H1 (cell line): Measurements from ENCODE around the gene CGNL1. TPM values are rescaled to one million over a fixed set of nuclear protein-coding genes. Genes with fewer than 3 reads are reported as not detected.

Experiments
- CTCF ChIA-PET: fragments of 300-600 bp; sonication (Branson Sonifier 250); formaldehyde crosslinking; loops from one replicate; lab custom pipeline; 2021; ENCODE audit not compliant: partially characterized antibody; lab: Charles Lee
- POLR2A ChIA-PET: fragments of 300-600 bp; sonication (Branson Sonifier 250); formaldehyde crosslinking; loops from one replicate; lab custom pipeline; 2021; ENCODE audit warnings: inconsistent platforms; ENCODE audit not compliant: partially characterized antibody; lab: Charles Lee
- DNase-seq, 2 experiments: peaks; one replicate each; pipeline versions ENCODE4 v3.0.0 to v3.0.0-alpha.2; 2010 to 2022; ENCODE audit warnings: low spot score in 2 of 2, low read depth in 1 of 2, mixed read lengths in 1 of 2
- FAIRE-seq: peaks from 2 replicates; lab custom pipeline; 2011; peaks lifted over from hg19 to GRCh38; lab: Jason Lieb, UNC
- H2AFZ ChIP-seq: 2 replicates; pipeline ENCODE4 v1.8.1; 2012; ENCODE audit warnings: low read length, inconsistent platforms
- H2AK5ac ChIP-seq: 2 replicates; pipeline ENCODE4 v1.6.1; 2013; ENCODE audit warnings: low read depth, low read length
- H2BK120ac ChIP-seq: replicated peaks from 2 replicates; pipeline ENCODE3; 2013; ENCODE audit warnings: low read depth, low read length, inconsistent platforms
- H2BK12ac ChIP-seq: 2 replicates; pipeline ENCODE4 v1.6.1; 2013; ENCODE audit warnings: low read depth, low read length
- H2BK15ac ChIP-seq: 2 replicates; pipeline ENCODE4 v1.6.1; 2013; ENCODE audit warnings: low read length
- H2BK20ac ChIP-seq: 2 replicates; pipeline ENCODE4 v1.6.1; 2013; ENCODE audit warnings: low read length
- H2BK5ac ChIP-seq: 2 replicates; pipeline ENCODE4 v1.6.1; 2013; ENCODE audit warnings: low read depth, low read length
- H3K14ac ChIP-seq: 2 replicates; pipeline ENCODE4 v1.6.1; 2013; ENCODE audit warnings: inconsistent platforms; ENCODE audit not compliant: insufficient read length
- H3K18ac ChIP-seq: 2 replicates; pipeline ENCODE4 v1.6.1; 2013; ENCODE audit warnings: low read length; ENCODE audit errors: extremely low read depth
- H3K23ac ChIP-seq: 2 replicates; pipeline ENCODE4 v1.6.1; 2013; ENCODE audit warnings: inconsistent platforms; ENCODE audit not compliant: insufficient read length
- H3K23me2 ChIP-seq: 2 replicates; pipeline ENCODE4 v1.6.1; 2013; ENCODE audit warnings: low read depth, low read length
- H3K27ac ChIP-seq: 2 replicates; pipeline ENCODE4 v1.6.1; 2011; ENCODE audit warnings: low read depth, low read length, inconsistent platforms
- H3K27me3 ChIP-seq, 4 experiments: replicated peaks in 1 of 4; 1 replicate in 1 of 4; 2 replicates in 3 of 4; pipeline versions ENCODE4 v1.6.1 to v1.8.1; 2011 to 2013; ENCODE audit warnings: low read length in 3 of 4, mild to moderate bottlenecking in 3 of 4, inconsistent platforms in 2 of 4, mixed read lengths in 2 of 4, moderate library complexity in 1 of 4; ENCODE audit not compliant: control insufficient read depth in 3 of 4, insufficient read depth in 3 of 4; ENCODE audit errors: extremely low read depth in 1 of 4
- H3K36me3 ChIP-seq, 4 experiments: 2 replicates each; pipeline versions ENCODE4 v1.6.1 to v1.8.1; 2011 to 2013; ENCODE audit warnings: mild to moderate bottlenecking in 4 of 4, low read length in 3 of 4, moderate library complexity in 2 of 4, control low read depth in 1 of 4, inconsistent platforms in 1 of 4; ENCODE audit not compliant: insufficient read depth in 4 of 4, control insufficient read depth in 2 of 4
- H3K4ac ChIP-seq: replicated peaks from 2 replicates; pipeline ENCODE3; 2013; ENCODE audit warnings: low read length, low read depth, mixed read lengths, inconsistent platforms; ENCODE audit not compliant: insufficient read length
- H3K4me1 ChIP-seq, 4 experiments: replicated peaks in 1 of 4; 1 replicate in 1 of 4; 2 replicates in 3 of 4; pipeline versions ENCODE4 v1.6.1 to v1.8.1; 2011 to 2013; ENCODE audit warnings: low read length in 3 of 4, inconsistent platforms in 2 of 4, mixed read lengths in 1 of 4; ENCODE audit not compliant: insufficient read depth in 4 of 4, control insufficient read depth in 3 of 4
- H3K4me2 ChIP-seq, 2 experiments: 2 replicates each; pipeline versions ENCODE4 v1.6.1 to v1.8.1; 2011 to 2013; ENCODE audit warnings: low read depth in 2 of 2, low read length in 2 of 2, control low read depth in 1 of 2, inconsistent platforms in 1 of 2, mild to moderate bottlenecking in 1 of 2; ENCODE audit not compliant: insufficient read depth in 1 of 2
- H3K4me3 ChIP-seq, 4 experiments: fragments of 200-600, 300-600 bp in 1 of 4; sonication (generic), shearing (Covaris generic), sonication (Bioruptor Twin) in 1 of 4; 2 replicates each; pipeline versions ENCODE4 v1.5.1 to v1.8.1; 2011 to 2016; ENCODE audit warnings: low read length in 4 of 4, low read depth in 3 of 4, control low read depth in 2 of 4, inconsistent platforms in 2 of 4, mild to moderate bottlenecking in 2 of 4, mixed read lengths in 1 of 4, moderate library complexity in 1 of 4; ENCODE audit not compliant: insufficient read depth in 2 of 4; ENCODE audit errors: extremely low read depth in 1 of 4
- H3K56ac ChIP-seq: replicated peaks from 2 replicates; pipeline ENCODE3; 2013; ENCODE audit warnings: low read depth, mild to moderate bottlenecking, mixed read lengths, low read length, inconsistent platforms; ENCODE audit not compliant: insufficient read length
- H3K79me1 ChIP-seq: 2 replicates; pipeline ENCODE4 v1.6.1; 2013; ENCODE audit warnings: low read depth, low read length, control low read depth
- H3K79me2 ChIP-seq, 2 experiments: 2 replicates each; pipeline versions ENCODE4 v1.6.1 to v1.8.1; 2012 to 2013; ENCODE audit warnings: low read length in 2 of 2, mild to moderate bottlenecking in 2 of 2, inconsistent platforms in 1 of 2; ENCODE audit not compliant: insufficient read depth in 2 of 2, control insufficient read depth in 1 of 2
- H3K9ac ChIP-seq, 4 experiments: replicated peaks in 1 of 4; 1 replicate in 1 of 4; 2 replicates in 3 of 4; pipeline versions ENCODE4 v1.6.1 to v1.8.1; 2011 to 2013; ENCODE audit warnings: low read depth in 3 of 4, low read length in 3 of 4, control low read depth in 2 of 4, mild to moderate bottlenecking in 2 of 4, moderate library complexity in 2 of 4, inconsistent platforms in 1 of 4; ENCODE audit errors: extremely low read depth in 1 of 4
- H3K9me3 ChIP-seq, 2 experiments: 2 replicates each; pipeline versions ENCODE4 v1.6.1 to v1.8.1; 2012 to 2013; ENCODE audit warnings: mild to moderate bottlenecking in 2 of 2, moderate library complexity in 2 of 2, control low read depth in 1 of 2, inconsistent platforms in 1 of 2, low read depth in 1 of 2, low read length in 1 of 2, mixed read lengths in 1 of 2; ENCODE audit not compliant: insufficient read depth in 2 of 2
- H4K20me1 ChIP-seq, 2 experiments: replicated peaks in 1 of 2; 2 replicates each; pipeline versions ENCODE3 to v1.8.1; 2011 to 2013; ENCODE audit warnings: inconsistent platforms in 2 of 2, low read length in 2 of 2, mild to moderate bottlenecking in 1 of 2; ENCODE audit not compliant: insufficient read depth in 2 of 2, control insufficient read depth in 1 of 2
- H4K5ac ChIP-seq: 2 replicates; pipeline ENCODE4 v1.6.1; 2013; ENCODE audit warnings: low read length, low read depth, mixed read lengths, inconsistent platforms; ENCODE audit not compliant: insufficient read length
- H4K8ac ChIP-seq: 2 replicates; pipeline ENCODE4 v1.8.0; 2013; ENCODE audit warnings: mild to moderate bottlenecking, moderate library complexity, low read length, inconsistent platforms; ENCODE audit not compliant: insufficient read depth; ENCODE audit errors: extremely low read depth
- H4K91ac ChIP-seq: replicated peaks from 2 replicates; pipeline ENCODE3; 2013; ENCODE audit warnings: low read length, mixed read lengths, inconsistent platforms; ENCODE audit not compliant: insufficient read length
- CEBPB ChIP-seq: IDR thresholded peaks from 2 replicates; pipeline ENCODE4 v1.6.1; 2012; ENCODE audit warnings: low read depth, low read length
- JUND ChIP-seq: IDR thresholded peaks from 2 replicates; pipeline ENCODE4 v1.6.1; 2011; ENCODE audit warnings: mild to moderate bottlenecking, improper control_type of control experiment, low read length
- KDM1A ChIP-seq: fragments of 200-600, 300-600 bp; sonication (generic); IDR thresholded peaks from 2 replicates; pipeline ENCODE4 v1.7.1; 2016; ENCODE audit warnings: mild to moderate bottlenecking, low read length, borderline replicate concordance
- KDM5A ChIP-seq: fragments of 200-600 bp; IDR thresholded peaks from 2 replicates; pipeline ENCODE4 v1.7.1; 2012; ENCODE audit warnings: mild to moderate bottlenecking, low read length, inconsistent platforms, mixed read lengths
- MAFK ChIP-seq: IDR thresholded peaks from 2 replicates; pipeline ENCODE4 v1.6.1; 2012; ENCODE audit warnings: low read depth, mild to moderate bottlenecking, improper control_type of control experiment, low read length
- RNF2 ChIP-seq: fragments of 200-900, 300-1000 bp; sonication (generic); IDR thresholded peaks from 2 replicates; pipeline ENCODE4 v1.7.1; 2016; ENCODE audit warnings: borderline replicate concordance, low read depth, mild to moderate bottlenecking, antibody characterized with exemption, low read length; ENCODE audit not compliant: poor library complexity, severe bottlenecking; ENCODE audit errors: missing control alignments
- SIN3A ChIP-seq, 2 experiments: IDR thresholded peaks in 1 of 2; conservative IDR thresholded peaks in 1 of 2; 2 replicates each; pipeline ENCODE4 v1.6.1; 2011 to 2012; ENCODE audit warnings: low read length in 2 of 2, improper control_type of control experiment in 1 of 2, low read depth in 1 of 2, mild to moderate bottlenecking in 1 of 2
- WGBS, 2 experiments: shearing (Covaris generic) in 1 of 2; methylation state at CpG; one replicate each; pipeline versions ENCODE4 v1.1.6 to v1.1.7; 2013 to 2015; ENCODE audit warnings: low lambda C conversion rate in 2 of 2, mixed read lengths in 2 of 2, inconsistent platforms in 1 of 2, low coverage in 1 of 2, missing lambda C conversion rate in 1 of 2; ENCODE audit not compliant: insufficient replicate concordance in 2 of 2, insufficient coverage in 1 of 2, insufficient read length in 1 of 2; ENCODE audit errors: extremely low coverage in 1 of 2, missing lambda C conversion rate in 1 of 2; 5-methylcytosine and 5-hydroxymethylcytosine counted together
- polyA plus RNA-seq, 7 experiments: library from polyadenylated mRNA; depleted of rRNA in 3 of 7; stranded (reverse) in 5 of 7; unstranded in 2 of 7; fragments of >200 nt in 5 of 7; fragments of 200-250 nt in 2 of 7; gene quantifications; 1 replicate in 5 of 7; 2 replicates in 1 of 7; 4 replicates in 1 of 7; pipeline versions ENCODE4 v1.2.1 to v1.2.3, GENCODE V29; 2011 to 2013; ENCODE audit warnings: missing spikeins in 2 of 7, mixed read lengths in 2 of 7
- total RNA-seq: library from RNA; stranded (reverse); fragmentation: NEBNext Ultra II Directional; extraction: Animal tissue kit (Norgen Biotek cat#: 25700); gene quantifications from 2 replicates; pipeline ENCODE4 v1.2.1, GENCODE V29; 2021

The CGNL1 gene
- total and polyA plus RNA-seq, 2 of the 8 experiments (the other 6 are each of a cell fraction or from before 2014, with no cell fraction given), result 21.8 to 75.6 TPM

DNA sequence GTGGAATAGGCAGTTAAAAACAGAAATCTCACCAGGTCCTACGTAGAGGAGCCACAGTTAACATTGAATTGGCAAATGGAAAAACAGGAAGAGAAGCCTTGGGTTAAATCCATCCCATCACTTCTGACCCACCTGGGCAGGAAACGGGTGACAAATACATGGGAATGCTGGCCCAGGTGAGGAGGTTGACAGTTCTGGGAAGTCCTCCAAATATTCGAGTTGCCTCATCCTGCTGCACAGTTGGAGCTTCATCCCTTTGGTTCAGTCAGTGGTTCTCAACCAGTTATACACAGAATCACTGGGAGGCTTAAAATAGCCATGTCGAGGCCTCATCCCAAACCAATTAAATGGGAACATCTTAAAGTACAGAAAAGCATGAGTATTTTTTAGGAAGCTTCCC is 220.7 kb downstream of the CGNL1 start:
- Histone ChIP-seq H3K9me3 (no peaks in the 10 kb centered on the region), H2BK120ac (no peak overlapping the region), H3K4me2 (no peak overlapping the region), H2BK15ac (no peak overlapping the region), H3K79me1 (no peaks in the 10 kb centered on the region; the same call in 1 of the 2 replicates)
- no peak for TF ChIP-seq MAFK
- no peak for TF ChIP-seq KDM5A
- TF ChIP-seq JUND, result no peak
- no peak for TF ChIP-seq KDM1A
- TF ChIP-seq RNF2, result no peak
- no peak for TF ChIP-seq SIN3A (conservative IDR thresholded peaks at IDR 0.05 in 1 of 2, IDR thresholded peaks at IDR 0.05 in 1 of 2; ENCODE audit: low read depth in 1 of 2, low read length in 2 of 2)
- no peak for TF ChIP-seq CEBPB
- TF ChIP-seq, all 59 proteins: peak for 0
- no peak overlapping the region; the same call in 1 of the 2 replicates for H2BK20ac ChIP-seq
- no peak overlapping the region for H4K5ac ChIP-seq
- H3K4me1 ChIP-seq, result peaks cover 0 to 8% (median 4%) of the 10 kb centered on the region in 4 experiments; a peak in 4 of 7 replicates
- H4K8ac ChIP-seq, result no peak overlapping the region
- no peaks in the 10 kb centered on the region for H3K36me3 ChIP-seq
- no peak overlapping the region for H3K27ac ChIP-seq
- H3K79me2 ChIP-seq, result no peaks in the 10 kb centered on the region
- WGBS, 2 experiments, result 91% methylated on average over 4 of the region's 4 CpGs; no CpG with 5 or more reads in 1 of the 2 experiments
- no peak overlapping the region for H3K14ac ChIP-seq
- H2BK5ac ChIP-seq, result no peak overlapping the region
- H3K23ac ChIP-seq, result no peak overlapping the region
- H3K56ac ChIP-seq, result no peak overlapping the region
- peaks cover 0 to 6% (median 5%) of the 10 kb centered on the region in 4 experiments; a peak in 3 of 7 replicates for H3K27me3 ChIP-seq
- no peaks in the 10 kb centered on the region for H3K23me2 ChIP-seq
- no peak overlapping the region for H2AFZ ChIP-seq
- no peak for DNase-seq
- no peak overlapping the region for H4K91ac ChIP-seq
- no peak overlapping the region for H3K18ac ChIP-seq
- no peak overlapping the region for H3K9ac ChIP-seq
- H2AK5ac ChIP-seq, result no peak overlapping the region
- POLR2A ChIA-PET, result no interaction called here
- FAIRE-seq, result no peak
- CTCF ChIA-PET, result interaction anchor here (1.0 to 2.6 kb wide), 4 partner anchors 9 to 45 kb away, joined by 3 to 10 read pairs (median 4); no protein-coding TSS in a partner anchor
- no peaks in the 10 kb centered on the region for H4K20me1 ChIP-seq
- H3K4me3 ChIP-seq, result no peak overlapping the region
- no peak overlapping the region for H3K4ac ChIP-seq
- no peak overlapping the region for H2BK12ac ChIP-seq
